Osteocyte (in vitro differentiated cells): ENCODE data around the gene TRAF2. TPM values are rescaled to one million over a fixed set of nuclear protein-coding genes. Genes with fewer than 3 reads are reported as not detected.
A peak's percentile ranks its signal among the peaks of the same experiment; 100 is the strongest.

Experiments
- DNase-seq: peaks from one replicate; pipeline ENCODE4 v3.0.0; 2021; ENCODE audit warnings: mixed read lengths; ENCODE audit not compliant: unreplicated experiment; ENCODE audit errors: extremely low spot score
- H3K27ac Mint-ChIP-seq: one replicate; pipeline ENCODE4 v1.8.0; 2021; ENCODE audit warnings: mild to moderate bottlenecking, mixed read lengths; ENCODE audit not compliant: unreplicated experiment
- H3K27me3 Mint-ChIP-seq: one replicate; pipeline ENCODE4 v1.8.0; 2021; ENCODE audit warnings: mixed read lengths; ENCODE audit not compliant: unreplicated experiment
- H3K36me3 Mint-ChIP-seq: one replicate; pipeline ENCODE4 v1.8.0; 2021; ENCODE audit warnings: mixed read lengths; ENCODE audit not compliant: unreplicated experiment
- H3K4me1 Mint-ChIP-seq: one replicate; pipeline ENCODE4 v1.8.0; 2021; ENCODE audit warnings: mixed read lengths; ENCODE audit not compliant: unreplicated experiment
- H3K4me3 Mint-ChIP-seq: one replicate; pipeline ENCODE4 v1.8.0; 2021; ENCODE audit warnings: mild to moderate bottlenecking, moderate library complexity, mixed read lengths; ENCODE audit not compliant: unreplicated experiment
- H3K9me3 Mint-ChIP-seq: one replicate; pipeline ENCODE4 v1.8.0; 2021; ENCODE audit warnings: mixed read lengths; ENCODE audit not compliant: unreplicated experiment
- total RNA-seq: library from RNA; stranded (reverse); gene quantifications from 2 replicates; pipeline ENCODE4 v1.2.1, GENCODE V29; 2021
- TF ChIP-seq, protein P1 (sequence below): fragments of 200-600 bp; sonication (generic); IDR thresholded peaks from 2 replicates; pipeline ENCODE4 v1.5.0; 2021; ENCODE audit warnings: antibody characterized with exemption, mild to moderate bottlenecking, moderate library complexity

Gene TRAF2
- total RNA-seq, 1 donor from 2014 or later: 14.4 TPM

DNA sequence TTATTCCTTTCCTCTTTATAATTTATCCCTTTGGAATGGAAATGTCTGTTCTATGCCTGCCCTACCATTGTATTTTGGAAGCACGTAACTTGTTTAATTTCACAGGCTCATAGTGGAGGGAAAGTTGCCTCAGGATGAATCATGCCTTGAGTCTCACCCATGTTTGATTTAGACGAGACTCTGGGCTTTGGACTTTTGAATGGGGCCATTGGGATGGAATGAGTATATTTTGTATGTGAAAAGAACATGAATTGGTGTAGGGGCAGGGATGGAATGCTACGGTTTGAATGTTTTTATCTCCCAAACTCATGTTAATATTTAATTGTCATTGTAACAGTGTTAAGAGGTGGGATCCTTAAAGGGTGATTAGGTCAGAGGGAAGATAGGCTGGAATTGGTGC, 48.0 kb downstream of the TRAF2 start:
- H3K4me3 Mint-ChIP-seq: no peak overlapping the region
- TF ChIP-seq, protein P1, sequence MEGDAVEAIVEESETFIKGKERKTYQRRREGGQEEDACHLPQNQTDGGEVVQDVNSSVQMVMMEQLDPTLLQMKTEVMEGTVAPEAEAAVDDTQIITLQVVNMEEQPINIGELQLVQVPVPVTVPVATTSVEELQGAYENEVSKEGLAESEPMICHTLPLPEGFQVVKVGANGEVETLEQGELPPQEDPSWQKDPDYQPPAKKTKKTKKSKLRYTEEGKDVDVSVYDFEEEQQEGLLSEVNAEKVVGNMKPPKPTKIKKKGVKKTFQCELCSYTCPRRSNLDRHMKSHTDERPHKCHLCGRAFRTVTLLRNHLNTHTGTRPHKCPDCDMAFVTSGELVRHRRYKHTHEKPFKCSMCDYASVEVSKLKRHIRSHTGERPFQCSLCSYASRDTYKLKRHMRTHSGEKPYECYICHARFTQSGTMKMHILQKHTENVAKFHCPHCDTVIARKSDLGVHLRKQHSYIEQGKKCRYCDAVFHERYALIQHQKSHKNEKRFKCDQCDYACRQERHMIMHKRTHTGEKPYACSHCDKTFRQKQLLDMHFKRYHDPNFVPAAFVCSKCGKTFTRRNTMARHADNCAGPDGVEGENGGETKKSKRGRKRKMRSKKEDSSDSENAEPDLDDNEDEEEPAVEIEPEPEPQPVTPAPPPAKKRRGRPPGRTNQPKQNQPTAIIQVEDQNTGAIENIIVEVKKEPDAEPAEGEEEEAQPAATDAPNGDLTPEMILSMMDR: no peak
- no peaks in the 10 kb centered on the region for H3K27me3 Mint-ChIP-seq
- no peak overlapping the region for H3K27ac Mint-ChIP-seq
- peaks cover 3% of the 10 kb centered on the region for H3K9me3 Mint-ChIP-seq
- H3K36me3 Mint-ChIP-seq: peaks cover 12% of the 10 kb centered on the region
- H3K4me1 Mint-ChIP-seq: no peaks in the 10 kb centered on the region
- DNase-seq: no peak

DNA sequence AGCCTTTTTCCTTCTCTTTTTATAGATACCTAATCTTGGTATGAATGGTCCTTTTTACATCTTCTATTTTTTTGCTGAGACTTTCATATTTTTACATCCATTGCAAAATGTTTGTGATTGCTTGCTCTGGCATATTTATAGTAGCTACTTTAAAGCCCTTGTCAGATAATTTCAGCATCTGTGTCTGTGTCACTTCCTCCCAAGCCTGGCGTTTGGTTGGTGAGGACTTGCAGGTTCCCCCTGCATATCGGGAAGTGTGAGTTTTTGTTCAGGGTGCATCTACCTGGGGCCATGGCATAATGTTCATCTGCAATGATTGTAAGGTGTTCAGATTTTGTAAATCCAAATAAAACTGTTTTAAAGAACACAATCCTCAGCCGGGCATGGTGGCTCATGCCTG, 49.3 kb downstream of the TRAF2 start:
- H3K27ac Mint-ChIP-seq: no peak overlapping the region
- TF ChIP-seq, protein P1: no peak
- no peak overlapping the region for H3K4me3 Mint-ChIP-seq
- H3K4me1 Mint-ChIP-seq: no peaks in the 10 kb centered on the region
- no peaks in the 10 kb centered on the region for H3K27me3 Mint-ChIP-seq
- DNase-seq: no peak
- H3K36me3 Mint-ChIP-seq: peaks cover 15% of the 10 kb centered on the region
- H3K9me3 Mint-ChIP-seq: peaks cover 3% of the 10 kb centered on the region

DNA sequence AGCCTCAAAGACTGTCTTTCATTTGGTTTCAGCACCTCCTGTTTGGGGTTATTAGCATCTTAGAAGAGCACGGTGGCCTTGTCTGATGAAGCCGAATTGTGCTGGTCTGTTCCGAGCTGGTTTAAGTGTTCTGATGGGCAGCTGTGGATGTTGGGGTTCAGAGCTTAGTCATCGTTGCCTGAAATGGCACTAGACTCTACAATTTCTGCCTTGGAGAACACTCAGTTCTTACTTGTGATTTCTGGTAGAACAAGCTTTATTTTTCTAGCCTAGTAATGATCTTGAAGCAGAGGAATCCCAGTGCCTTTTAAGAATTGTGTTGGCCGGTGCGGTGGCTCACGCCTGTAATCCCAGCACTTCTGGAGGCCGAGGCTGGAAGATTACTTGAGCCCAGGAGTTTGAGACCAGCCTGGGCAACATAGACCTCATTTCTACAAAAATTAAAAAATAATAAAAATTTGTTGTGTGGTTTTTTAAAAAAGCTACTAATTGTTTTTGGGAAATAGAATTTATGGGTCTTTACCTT, 50.4 kb downstream of the TRAF2 start:
- Mint-ChIP-seq H3K27ac (no peak overlapping the region), H3K9me3 (peaks cover 2% of the 10 kb centered on the region), H3K4me3 (no peak overlapping the region), H3K27me3 (no peaks in the 10 kb centered on the region), H3K36me3 (peaks cover 18% of the 10 kb centered on the region), H3K4me1 (no peaks in the 10 kb centered on the region)
- no peak for DNase-seq
- TF ChIP-seq, protein P1: no peak

DNA sequence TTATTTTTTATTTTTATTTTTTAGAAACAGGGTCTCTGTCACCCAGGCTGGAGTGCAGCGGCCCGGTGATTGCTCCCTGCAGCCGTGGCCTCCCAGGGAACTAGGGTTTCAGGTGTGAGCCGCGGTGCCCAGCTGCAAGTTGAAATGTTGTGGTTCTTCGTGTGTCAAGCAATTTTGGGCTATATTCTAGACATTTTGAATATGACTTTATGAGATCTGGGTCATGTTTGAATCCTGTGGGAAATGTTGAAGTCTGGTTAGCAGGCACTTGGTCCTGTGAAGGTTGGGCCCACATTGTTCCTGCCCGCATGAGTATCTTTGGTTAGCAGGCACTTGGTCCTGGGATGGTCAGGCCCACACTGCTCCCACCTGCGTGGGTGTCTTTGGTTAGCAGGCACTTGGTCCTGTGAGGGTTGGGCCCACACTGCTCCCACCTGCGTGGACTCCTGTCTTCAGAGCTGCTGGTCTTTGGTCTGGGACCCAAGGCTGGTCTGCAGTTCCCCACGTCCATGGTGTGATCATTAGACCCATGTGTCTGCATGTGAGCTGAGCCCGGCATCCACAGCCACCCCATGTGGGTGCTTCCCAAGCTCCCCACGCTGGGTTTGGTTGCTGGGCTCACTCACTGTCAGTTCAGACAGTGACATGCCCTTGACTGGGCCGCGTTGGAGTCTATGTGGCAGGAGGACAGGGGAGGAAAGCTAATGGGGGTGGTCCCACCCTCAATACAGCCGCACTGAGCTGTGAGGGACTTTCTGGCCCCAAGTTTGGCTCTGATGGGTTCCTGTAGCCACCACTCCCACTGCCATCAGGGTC, 51.1 kb downstream of the TRAF2 start:
- DNase-seq: no peak
- Mint-ChIP-seq H3K27me3 (no peaks in the 10 kb centered on the region), H3K36me3 (peaks cover 20% of the 10 kb centered on the region), H3K9me3 (no peaks in the 10 kb centered on the region), H3K4me3 (no peak overlapping the region), H3K27ac (no peak overlapping the region), H3K4me1 (no peaks in the 10 kb centered on the region)
- TF ChIP-seq, protein P1: no peak

DNA sequence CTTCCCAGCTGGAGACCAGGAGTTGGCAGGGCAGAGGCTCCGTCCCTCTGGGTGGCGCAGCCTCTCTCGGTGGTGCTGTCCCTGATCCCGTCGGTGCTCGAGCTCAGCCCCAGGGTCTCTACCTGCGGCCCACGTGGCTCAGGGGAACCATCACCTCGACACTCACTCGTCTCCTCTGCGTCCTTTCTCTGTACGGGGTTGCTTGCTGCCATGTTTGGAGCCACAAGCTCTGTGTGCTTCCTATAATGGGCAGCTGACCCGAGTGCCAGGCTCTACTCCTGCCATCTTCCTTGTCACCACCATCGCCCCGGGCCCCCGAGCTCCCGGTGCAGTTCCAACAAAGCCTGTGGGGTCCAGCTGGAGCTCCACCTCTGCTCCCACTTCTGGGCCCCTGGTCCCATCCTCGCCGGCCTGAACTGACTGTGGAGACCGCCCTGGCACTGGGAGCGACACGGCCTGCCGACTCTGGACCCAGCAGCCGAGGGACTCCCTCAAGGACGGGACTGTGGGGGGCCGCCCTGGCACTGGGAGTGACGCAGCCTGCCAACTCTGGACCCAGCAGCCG, 53.2 kb downstream of the TRAF2 start:
- Mint-ChIP-seq H3K4me1 (no peaks in the 10 kb centered on the region), H3K4me3 (no peak overlapping the region), H3K27me3 (no peaks in the 10 kb centered on the region), H3K9me3 (no peaks in the 10 kb centered on the region), H3K36me3 (peaks cover 20% of the 10 kb centered on the region), H3K27ac (no peak overlapping the region)
- TF ChIP-seq, protein P1: no peak
- DNase-seq: peak; percentile 79
